PC-9 (cell line): ENCODE results near the gene RAB26. TPM values are rescaled to one million over a fixed set of nuclear protein-coding genes. Genes with fewer than 3 reads are reported as not detected.
A peak's percentile ranks its signal among the peaks of the same experiment; 100 is the strongest.
"Not testable (repeated sequence)": the region's sequence is repeated elsewhere in the genome, so short reads cannot be mapped to it uniquely, and the experiment has no call there.

ENCODE experiments used
- BruUV-seq: library from RNA; stranded (reverse); fragments of 400-500 nt; replicated peaks from 2 replicates; lab custom pipeline; 2021; lab: Mats Ljungman, UMichigan
- CTCF ChIA-PET: fragments of 300-600 bp; sonication (Branson Sonifier 250); formaldehyde crosslinking; loops from one replicate; lab custom pipeline; 2022; ENCODE audit warnings: antibody characterized with exemption; lab: Charles Lee
- POLR2A ChIA-PET: fragments of 300-600 bp; sonication (Branson Sonifier 250); formaldehyde crosslinking; loops from one replicate; lab custom pipeline; 2022; ENCODE audit warnings: antibody characterized with exemption; ENCODE audit not compliant: unreplicated experiment; lab: Charles Lee
- DNase-seq, 2 experiments: peaks; one replicate each; pipeline versions ENCODE4 v3.0.0 to v3.0.0-alpha.2; 2015 to 2022; ENCODE audit warnings: mixed read lengths in 1 of 2
- H2AFZ ChIP-seq: fragments of 200-600 bp; sonication (generic); 2 replicates; pipeline ENCODE4 v1.8.1; 2017; ENCODE audit warnings: antibody characterized with exemption
- H3F3A ChIP-seq: fragments of 200-600 bp; sonication (generic); 2 replicates; pipeline ENCODE4 v1.8.1; 2017; ENCODE audit warnings: antibody characterized with exemption, mild to moderate bottlenecking, low read depth; ENCODE audit not compliant: insufficient read depth
- H3K27ac ChIP-seq: fragments of 200-600 bp; sonication (generic); 2 replicates; pipeline ENCODE4 v1.6.1; 2016; ENCODE audit warnings: mixed run types
- H3K27me3 ChIP-seq: fragments of 200-600 bp; sonication (generic); 2 replicates; pipeline ENCODE4 v1.6.1; 2016; ENCODE audit warnings: low read depth, mixed run types; ENCODE audit not compliant: insufficient read depth
- H3K36me3 ChIP-seq: fragments of 200-600 bp; sonication (generic); 2 replicates; pipeline ENCODE4 v1.6.1; 2016; ENCODE audit warnings: low read depth, mixed run types
- H3K4me1 ChIP-seq: fragments of 200-600 bp; sonication (generic); replicated peaks from 2 replicates; pipeline ENCODE4 v1.6.1; 2016; ENCODE audit warnings: mixed run types; ENCODE audit not compliant: insufficient read depth
- H3K4me2 ChIP-seq: fragments of 200-600 bp; sonication (generic); 2 replicates; pipeline ENCODE4 v1.6.1; 2017; ENCODE audit warnings: mixed run types
- H3K4me3 ChIP-seq: fragments of 200-600 bp; sonication (generic); 2 replicates; pipeline ENCODE4 v1.6.1; 2016; ENCODE audit warnings: mixed run types
- H3K79me2 ChIP-seq: fragments of 200-600 bp; sonication (generic); 2 replicates; pipeline ENCODE4 v1.6.1; 2017; ENCODE audit warnings: low read depth, mixed run types
- H3K9me2 ChIP-seq: fragments of 200-600 bp; sonication (generic); 2 replicates; pipeline ENCODE4 v1.8.1; 2017; ENCODE audit warnings: mild to moderate bottlenecking; ENCODE audit not compliant: insufficient read depth
- H3K9me3 ChIP-seq: fragments of 200-600 bp; sonication (generic); 2 replicates; pipeline ENCODE4 v1.8.1; 2016; ENCODE audit warnings: low read depth; ENCODE audit not compliant: insufficient read depth
- H4K20me1 ChIP-seq: fragments of 200-600 bp; sonication (generic); 2 replicates; pipeline ENCODE4 v1.8.1; 2017; ENCODE audit not compliant: insufficient read depth
- intact Hi-C: fragments of 100-400 bp; cut with micrococcal nuclease; formaldehyde crosslinking; loops from one replicate; pipeline ENCODE4 v1.10.0; 2022; ENCODE audit not compliant: unreplicated experiment
- total RNA-seq: library from RNA; stranded (reverse); gene quantifications from 2 replicates; pipeline ENCODE4 v1.2.3, GENCODE V29; 2021

The RAB26 gene
- total RNA-seq, 1 experiment from 2014 or later: 31.3 TPM

DNA sequence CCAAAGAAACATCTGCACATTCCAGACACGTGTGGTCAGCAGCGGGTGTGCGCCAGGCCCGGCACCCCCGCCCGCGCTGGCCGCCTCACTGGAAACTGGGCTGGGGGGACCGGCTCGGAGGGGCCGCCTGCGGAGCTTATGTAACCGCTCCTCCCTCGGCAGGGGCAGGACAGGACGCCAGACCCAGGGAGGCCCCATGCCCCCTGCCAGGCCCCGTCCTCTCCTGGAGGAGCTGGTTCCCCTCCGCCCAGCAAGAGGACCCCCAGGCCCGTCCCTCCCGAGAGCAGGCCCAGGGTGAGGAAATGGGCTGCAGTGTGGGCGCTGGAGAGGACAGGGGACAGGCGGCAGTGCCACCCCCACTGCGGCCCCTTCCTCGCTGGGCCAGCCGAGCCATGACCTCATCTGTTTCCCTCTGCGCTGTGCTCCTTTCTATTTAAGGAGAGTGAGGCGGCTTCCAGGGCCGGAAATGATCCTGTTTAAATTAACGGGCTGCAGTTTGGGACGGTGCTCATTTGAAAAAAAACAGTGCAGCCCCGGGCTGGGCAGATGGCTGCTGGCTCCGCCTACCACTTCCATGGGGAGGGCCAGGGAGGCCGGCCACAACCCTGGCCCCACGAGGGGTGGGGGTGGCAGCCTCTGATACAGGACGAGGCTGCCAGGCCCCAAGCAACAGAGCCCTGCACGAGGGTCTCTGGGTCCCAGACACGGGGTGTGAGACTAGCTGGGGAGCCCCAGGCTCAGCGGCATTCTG lies 23.6 kb upstream of the RAB26 start:
- H2AFZ ChIP-seq, H3K36me3 ChIP-seq, H3K4me1 ChIP-seq, H3K27me3 ChIP-seq, H3K4me3 ChIP-seq, H3K9me2 ChIP-seq, H4K20me1 ChIP-seq, DNase-seq, H3F3A ChIP-seq, H3K27ac ChIP-seq, H3K79me2 ChIP-seq, BruUV-seq, CTCF ChIA-PET, POLR2A ChIA-PET, H3K9me3 ChIP-seq, H3K4me2 ChIP-seq, intact Hi-C loops: not testable (repeated sequence)

DNA sequence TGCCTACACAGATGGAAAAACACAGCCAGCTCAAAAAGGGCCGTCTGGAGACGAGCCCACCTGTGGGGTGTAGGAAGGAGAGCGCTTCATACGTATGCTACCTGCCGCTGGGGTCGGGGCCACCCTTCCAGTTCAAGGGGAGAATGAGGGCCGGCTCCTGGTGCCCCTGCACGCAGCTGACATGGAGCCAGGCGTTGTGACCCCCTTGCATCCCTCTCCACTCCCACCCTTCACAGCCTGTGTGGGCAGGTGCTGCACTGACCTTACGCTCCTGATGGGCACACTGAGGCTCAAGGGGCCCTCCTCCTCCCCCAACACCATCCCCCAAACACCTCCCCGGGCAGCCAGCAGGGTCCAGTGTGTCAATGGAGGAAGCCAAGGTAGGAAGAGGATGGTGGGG lies 22.8 kb upstream of the RAB26 start:
- H3K36me3 ChIP-seq, H4K20me1 ChIP-seq, H3F3A ChIP-seq, CTCF ChIA-PET, DNase-seq, H3K9me3 ChIP-seq, H2AFZ ChIP-seq, intact Hi-C loops, H3K27me3 ChIP-seq, BruUV-seq, H3K4me1 ChIP-seq, POLR2A ChIA-PET, H3K27ac ChIP-seq, H3K9me2 ChIP-seq, H3K4me2 ChIP-seq, H3K79me2 ChIP-seq, H3K4me3 ChIP-seq: not testable (repeated sequence)

DNA sequence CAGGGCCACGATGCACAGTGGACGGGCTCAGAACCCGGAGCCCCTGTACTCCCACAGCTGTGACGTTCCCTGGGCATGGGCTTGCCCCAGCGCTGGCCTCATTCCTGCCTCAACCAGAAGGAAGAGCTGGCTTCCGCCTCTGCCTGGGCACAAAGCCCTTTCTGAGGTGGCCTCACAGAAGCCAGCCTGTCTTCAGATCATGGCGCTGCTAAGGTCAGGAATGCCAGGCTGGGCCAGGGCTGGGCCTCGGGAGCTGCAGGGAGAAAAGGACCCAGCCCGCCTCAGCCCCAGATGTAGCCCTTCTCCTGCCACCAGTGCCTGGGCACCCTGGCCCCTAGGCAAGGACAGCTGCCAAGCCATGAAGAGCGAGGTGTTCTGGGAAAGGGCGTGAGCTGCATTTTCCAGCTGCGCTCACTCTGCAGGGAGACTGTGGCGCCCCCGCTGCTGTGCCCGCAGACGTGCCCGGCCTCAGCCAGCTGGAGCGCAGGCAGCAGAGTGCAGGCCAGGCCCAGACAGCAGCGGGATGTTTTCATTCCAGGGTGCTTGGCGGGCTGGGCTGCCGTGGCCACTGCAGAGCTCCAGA lies 22.2 kb upstream of the RAB26 start:
- H3K27ac ChIP-seq, BruUV-seq, H3K79me2 ChIP-seq, DNase-seq, H3K4me1 ChIP-seq, H3K27me3 ChIP-seq, H3F3A ChIP-seq, H3K9me3 ChIP-seq, H2AFZ ChIP-seq, H3K36me3 ChIP-seq, H3K4me3 ChIP-seq, H3K4me2 ChIP-seq, H3K9me2 ChIP-seq, H4K20me1 ChIP-seq, intact Hi-C loops: not testable (repeated sequence)
- CTCF ChIA-PET: interaction anchor here (0.5 kb wide), 1 partner anchor 12 kb away, joined by 6 read pairs; no protein-coding TSS in a partner anchor
- POLR2A ChIA-PET: interaction anchor here (0.6 kb wide), 1 partner anchor 288 kb away, joined by 5 read pairs; no protein-coding TSS in a partner anchor

DNA sequence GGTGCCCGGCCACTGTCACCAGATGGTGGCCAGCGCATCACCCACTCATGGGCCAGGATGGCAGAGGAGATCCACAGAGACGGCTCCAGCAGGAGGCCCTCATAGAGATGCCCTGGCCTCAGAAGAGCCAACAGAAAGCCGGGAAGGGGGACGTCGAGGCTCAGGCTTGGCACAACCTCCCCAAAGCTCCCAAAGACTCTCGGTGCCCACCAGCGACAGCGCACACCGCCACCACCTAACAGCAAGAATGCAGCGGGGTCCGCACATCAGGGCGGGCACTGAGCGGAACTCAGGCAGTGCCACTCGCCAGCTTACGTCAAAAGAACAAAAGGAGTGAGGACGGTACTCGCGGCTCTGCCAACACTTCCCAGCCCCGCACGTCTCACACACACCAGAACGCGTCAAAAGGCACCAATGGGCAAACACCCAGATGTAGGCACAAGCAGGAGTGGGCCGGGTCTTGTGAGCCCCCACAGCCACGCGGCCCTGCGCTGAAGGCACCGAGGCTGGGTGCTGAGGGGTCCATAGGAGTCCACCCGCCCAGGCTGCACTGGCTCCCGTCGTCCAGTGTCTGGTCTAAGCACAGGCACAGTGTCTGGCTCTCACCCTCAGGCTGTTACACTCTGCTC lies 21.4 kb upstream of the RAB26 start:
- H3K4me3 ChIP-seq, H2AFZ ChIP-seq, BruUV-seq, H3K79me2 ChIP-seq, H3K9me2 ChIP-seq, H3K9me3 ChIP-seq, H3F3A ChIP-seq, CTCF ChIA-PET, H4K20me1 ChIP-seq, H3K4me1 ChIP-seq, H3K27me3 ChIP-seq, DNase-seq, intact Hi-C loops, H3K4me2 ChIP-seq, H3K36me3 ChIP-seq, H3K27ac ChIP-seq: not testable (repeated sequence)
- POLR2A ChIA-PET: interaction anchor here (0.6 kb wide), 1 partner anchor 289 kb away, joined by 5 read pairs; no protein-coding TSS in a partner anchor

DNA sequence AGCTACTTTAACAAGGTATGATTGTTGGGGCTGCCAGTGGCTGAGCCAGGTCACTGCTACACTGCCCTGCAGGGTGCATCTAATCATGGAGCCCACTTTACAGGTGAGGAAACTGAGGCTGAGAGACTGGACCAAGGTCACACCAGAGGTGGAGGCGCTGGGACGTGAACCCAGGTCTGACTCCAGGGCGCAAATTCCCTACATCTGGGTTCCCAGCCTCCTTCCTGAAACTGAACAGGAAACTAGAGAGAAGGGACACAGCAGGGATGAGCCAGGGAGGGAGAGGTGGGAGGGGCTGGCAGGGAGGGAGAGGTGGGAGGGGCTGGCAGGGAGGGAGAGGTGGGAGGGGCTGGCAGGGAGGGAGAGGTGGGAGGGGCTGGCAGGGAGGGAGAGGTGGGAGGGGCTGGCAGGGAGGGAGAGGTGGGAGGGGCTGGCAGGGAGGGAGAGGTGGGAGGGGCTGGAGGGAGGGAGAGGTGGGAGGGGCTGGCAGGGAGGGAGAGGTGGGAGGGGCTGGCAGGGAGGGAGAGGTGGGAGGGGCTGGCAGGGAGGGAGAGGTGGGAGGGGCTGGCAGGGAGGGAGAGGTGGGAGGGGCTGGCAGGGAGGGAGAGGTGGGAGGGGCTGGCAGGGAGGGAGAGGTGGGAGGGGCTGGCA lies 20.7 kb upstream of the RAB26 start:
- H3K27ac ChIP-seq, H3K9me2 ChIP-seq, H3K4me3 ChIP-seq, H3K27me3 ChIP-seq, H3K4me2 ChIP-seq, H4K20me1 ChIP-seq, CTCF ChIA-PET, H2AFZ ChIP-seq, H3K4me1 ChIP-seq, H3F3A ChIP-seq, H3K79me2 ChIP-seq, BruUV-seq, H3K9me3 ChIP-seq, H3K36me3 ChIP-seq, intact Hi-C loops: not testable (repeated sequence)
- peak in 1 of 2 experiments; percentile 38 for DNase-seq
- POLR2A ChIA-PET: interaction anchor here (0.7 kb wide), 1 partner anchor 105 kb away, joined by 3 read pairs; no protein-coding TSS in a partner anchor

DNA sequence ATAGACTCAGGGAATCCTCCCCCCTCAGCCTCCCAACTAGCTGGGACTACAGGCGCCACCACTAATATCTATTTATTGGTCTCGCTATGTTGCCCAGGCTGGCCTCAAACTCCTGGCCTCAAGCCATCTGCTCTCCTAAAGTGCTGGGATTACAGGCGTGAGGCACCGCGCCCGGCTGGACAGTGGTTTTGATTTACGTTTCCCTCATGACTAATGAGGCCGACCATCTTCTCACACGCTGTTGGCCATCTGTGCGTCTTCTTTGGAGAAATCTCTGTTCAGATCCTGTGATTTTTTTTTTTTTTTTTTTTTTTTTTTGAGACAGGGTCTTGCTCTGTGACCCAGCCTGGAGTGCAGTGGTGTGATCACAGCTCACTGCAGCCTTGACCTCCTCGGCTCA lies 19.2 kb upstream of the RAB26 start:
- H3K4me3 ChIP-seq, H3F3A ChIP-seq, POLR2A ChIA-PET, H3K27me3 ChIP-seq, H3K79me2 ChIP-seq, H2AFZ ChIP-seq, DNase-seq, H4K20me1 ChIP-seq, CTCF ChIA-PET, H3K27ac ChIP-seq, H3K36me3 ChIP-seq, H3K4me1 ChIP-seq, H3K9me2 ChIP-seq, H3K9me3 ChIP-seq, BruUV-seq, intact Hi-C loops: not testable (repeated sequence)
- peak overlapping the region; percentile 81; the same call in 1 of the 2 replicates for H3K4me2 ChIP-seq
